Pancreas (tissue), 10 donors: ENCODE data around the gene MYRF. TPM values are rescaled to one million over a fixed set of nuclear protein-coding genes. Genes with fewer than 3 reads are reported as not detected.

Source experiments
- ATAC-seq, 4 donors: fragments of 200-7000 bp; cut with Tn5 transposase; one replicate each; pipeline versions ENCODE4 v1.8.0 to v1.9.1; 2020; ENCODE audit warnings: mild to moderate bottlenecking in 4 of 4, moderate library complexity in 4 of 4
- DNase-seq, 6 donors: peaks; one replicate each; pipeline ENCODE4 v3.0.0-alpha.2; 2020
- FAIRE-seq: peaks from 2 replicates; lab custom pipeline; 2012; peaks lifted over from hg19 to GRCh38; lab: Jason Lieb, UNC
- H3K27ac ChIP-seq, 4 donors: fragments of 200-600 bp; sonication (generic); 1 replicate in 3 of 4; 2 replicates in 1 of 4; pipeline versions ENCODE4 v1.5.0 to v1.8.0; 2020
- H3K27me3 ChIP-seq, 4 donors: fragments of 200-600 bp; one replicate each; pipeline ENCODE4 v1.8.0; 2021
- H3K36me3 ChIP-seq, 3 donors: fragments of 200-600 bp; sonication (generic) in 1 of 3; one replicate each; pipeline versions ENCODE4 v1.5.0 to v1.8.0; 2020 to 2021
- H3K4me1 ChIP-seq, 3 donors: fragments of 200-600 bp; one replicate each; pipeline ENCODE4 v1.8.0; 2021
- H3K4me3 ChIP-seq, 4 donors: fragments of 200-600 bp; sonication (generic) in 2 of 4; one replicate each; pipeline versions ENCODE4 v1.5.0 to v1.8.0; 2020 to 2021
- H3K9me3 ChIP-seq, 4 donors: fragments of 200-600 bp; one replicate each; pipeline ENCODE4 v1.8.0; 2021
- CTCF ChIP-seq, 4 donors: fragments of 200-600 bp; sonication (generic) in 3 of 4; IDR thresholded peaks; one replicate each; pipeline versions ENCODE4 v1.5.0 to v1.8.0; 2021; ENCODE audit warnings: antibody characterized with exemption in 4 of 4
- WGBS, 2 donors: extraction: QIAGEN DNeasy Blood & Tissue Kit; methylation state at CpG; one replicate each; pipeline ENCODE4 v1.1.7; 2013; 5-methylcytosine and 5-hydroxymethylcytosine counted together
- intact Hi-C, 3 donors: fragments of 100-400 bp; cut with DNase I; formaldehyde crosslinking; loops; one replicate each; pipeline versions ENCODE4 v1.11.1 to v1.14.2; 2022
- polyA plus RNA-seq, 2 donors: library from polyadenylated mRNA; stranded (reverse); fragments of 200-250 nt; gene quantifications; one replicate each; pipeline ENCODE4 v1.2.3, GENCODE V29; 2013
- total RNA-seq, 6 donors: library from RNA; stranded (reverse); fragmentation: NEBNext Ultra II Directional in 4 of 6; extraction: Animal tissue kit (Norgen Biotek cat#: 25700) in 4 of 6; gene quantifications; one replicate each; pipeline versions ENCODE4 v1.2.1 to v1.2.4, GENCODE V29; 2021 to 2023
- donor health status: healthy with polysubstance abuse.
- donor health status: DM: no; HTN: no; CAD: no; lungs with moderate emphysema.
- donor health status: DM: no; HTN: no; CAD: no.
- donor health status: control.
- donor health status: control.
- donor health status: Bipolar disorder and iron deficiency.
- donor health status: DM: yes; HTN: yes; CAD: no.
- donor health status: DM: no; HTN: no; CAD: no.
- donor health status: DM: no; HTN: no; CAD: no.
- donor health status: DM: yes; HTN: yes; CAD: no.

Gene MYRF
- total and polyA plus RNA-seq, 8 donors = 19.1 to 69.3 (median 30.2) TPM

DNA sequence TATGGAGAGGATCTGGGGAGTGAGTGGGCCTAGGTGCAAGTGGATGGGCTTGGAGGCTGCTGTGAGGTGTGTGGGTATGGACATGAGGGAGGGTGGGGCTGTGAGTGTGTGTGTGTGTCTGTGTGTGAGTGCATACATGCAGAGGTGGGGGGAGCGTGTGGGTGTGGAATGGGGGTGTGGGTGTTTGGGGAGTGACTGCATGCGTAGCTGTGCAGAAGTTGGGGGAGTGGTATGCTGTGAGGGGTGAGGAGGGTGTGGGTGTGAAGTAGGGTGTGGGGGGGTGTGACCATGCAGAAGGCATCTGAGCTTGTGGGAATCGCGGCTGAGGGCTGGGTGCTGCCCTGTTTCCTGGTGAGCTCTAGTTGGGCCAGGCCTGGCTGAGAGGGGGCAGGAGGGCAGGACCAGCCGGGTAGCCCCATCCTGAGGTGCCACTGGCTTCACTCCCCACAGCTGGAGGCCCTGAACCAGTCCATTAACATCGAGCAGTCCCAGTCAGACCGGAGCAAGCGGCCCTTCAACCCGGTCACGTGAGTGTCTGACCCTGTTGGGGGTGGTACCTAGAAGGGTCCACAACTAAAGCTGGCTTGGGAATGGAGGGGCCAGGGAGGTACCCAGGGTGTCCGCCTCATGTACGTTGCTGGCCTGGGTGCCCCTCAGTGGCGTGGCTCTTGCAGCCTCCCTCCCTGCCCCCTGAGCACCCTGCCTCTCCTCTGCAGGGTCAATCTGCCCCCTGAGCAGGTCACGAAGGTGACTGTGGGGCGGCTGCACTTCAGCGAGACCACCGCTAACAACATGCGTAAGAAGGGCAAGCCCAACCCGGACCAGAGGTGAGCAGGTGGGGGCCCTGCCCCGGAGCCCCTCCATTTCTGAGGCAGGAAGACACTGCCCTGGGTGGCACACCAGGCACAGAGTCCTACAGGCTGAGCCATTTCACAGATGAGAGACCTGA, 23.4 kb downstream of the MYRF start:
- TF ChIP-seq CTCF (IDR thresholded peaks at IDR 0.05) = no peak
- FAIRE-seq (no peak), ATAC-seq (no peak), DNase-seq (peak in 2 of 6 donors; percentile 46 to 75)
- Histone ChIP-seq H3K4me1 (peaks cover 8 to 15% (median 13%) of the 10 kb centered on the region in 3 donors), H3K27ac (no peak overlapping the region), H3K4me3 (no peak overlapping the region), H3K9me3 (no peaks in the 10 kb centered on the region), H3K36me3 (peaks cover 0 to 19% (median 0%) of the 10 kb centered on the region in 3 donors), H3K27me3 (no peaks in the 10 kb centered on the region)
- WGBS, 2 donors = 84 to 89% methylated on average over 20 of the region's 20 CpGs
- intact Hi-C loops = no loop called here

GRCh38 chr11:61776561-61777075, 24.2 kb downstream of the MYRF start:
- 56 to 60% methylated on average over 9 of the region's 9 CpGs for WGBS, 2 donors
- Histone ChIP-seq H3K36me3 (peaks cover 0 to 19% (median 0%) of the 10 kb centered on the region in 3 donors), H3K27me3 (no peaks in the 10 kb centered on the region), H3K27ac (peak overlapping the region in 3 of 4 donors; percentile 30 to 61 (median 41)), H3K4me1 (peaks cover 8 to 15% (median 13%) of the 10 kb centered on the region in 3 donors), H3K4me3 (no peak overlapping the region), H3K9me3 (no peaks in the 10 kb centered on the region)
- ATAC-seq (peak; percentile 73 to 84 (median 80)), FAIRE-seq (no peak), DNase-seq (peak; percentile 71 to 90 (median 82))
- intact Hi-C loops = no loop called here
- peak; percentile 50 to 73 (median 71) for TF ChIP-seq CTCF (IDR thresholded peaks at IDR 0.05)

DNA sequence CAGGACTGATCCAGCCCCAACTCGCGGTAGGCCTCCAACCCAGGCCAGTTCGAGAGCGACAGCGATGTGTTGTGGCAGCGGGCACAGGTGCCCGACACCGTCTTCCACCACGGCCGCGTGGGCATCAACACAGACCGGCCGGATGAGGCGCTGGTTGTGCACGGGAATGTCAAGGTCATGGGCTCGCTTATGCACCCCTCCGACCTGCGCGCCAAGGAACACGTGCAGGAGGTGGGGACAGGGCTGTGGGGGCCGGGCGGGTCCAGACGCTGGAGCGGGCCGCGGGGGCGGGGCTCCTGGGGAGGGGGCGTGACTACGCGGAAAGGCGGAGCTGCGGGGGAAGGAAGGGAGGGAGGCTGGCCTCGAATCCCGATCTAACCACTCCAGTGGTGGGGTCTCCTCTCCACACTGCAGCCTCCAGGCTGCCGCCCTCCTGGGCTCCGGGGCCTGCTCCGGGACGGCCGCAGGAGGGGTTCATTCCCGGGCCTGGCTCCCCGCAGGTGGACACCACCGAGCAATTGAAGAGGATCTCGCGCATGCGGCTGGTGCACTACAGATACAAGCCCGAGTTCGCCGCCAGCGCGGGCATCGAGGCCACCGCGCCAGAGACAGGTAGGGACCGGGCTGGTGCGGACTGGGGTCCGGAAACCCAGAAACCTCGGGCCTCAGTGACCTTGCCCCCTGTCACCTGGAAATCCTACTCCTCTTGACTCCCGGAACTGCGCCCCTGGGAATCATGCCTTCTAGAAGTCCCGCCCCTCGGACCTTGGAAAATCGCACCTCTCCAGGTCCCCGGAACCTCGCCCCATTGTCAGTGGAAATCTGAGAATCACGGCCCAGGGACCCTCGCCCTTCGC, 25.0 kb downstream of the MYRF start:
- peak overlapping the region in 2 of 4 donors; percentile 8 to 30 for H3K4me3 ChIP-seq
- WGBS, 2 donors = 37 to 41% methylated on average over 63 to 66 of the region's 67 CpGs
- no peaks in the 10 kb centered on the region for H3K9me3 ChIP-seq
- peak; percentile 83 to 94 (median 88) for DNase-seq
- peaks cover 6 to 12% (median 8%) of the 10 kb centered on the region in 3 donors for H3K4me1 ChIP-seq
- no peaks in the 10 kb centered on the region for H3K27me3 ChIP-seq
- H3K27ac ChIP-seq = peak overlapping the region in 3 of 4 donors; percentile 30 to 61 (median 41)
- no peak for TF ChIP-seq CTCF (IDR thresholded peaks at IDR 0.05)
- FAIRE-seq = no peak
- intact Hi-C loops = no loop called here
- peak; percentile 78 to 85 (median 83) for ATAC-seq
- H3K36me3 ChIP-seq = peaks cover 0 to 27% (median 0%) of the 10 kb centered on the region in 3 donors

DNA sequence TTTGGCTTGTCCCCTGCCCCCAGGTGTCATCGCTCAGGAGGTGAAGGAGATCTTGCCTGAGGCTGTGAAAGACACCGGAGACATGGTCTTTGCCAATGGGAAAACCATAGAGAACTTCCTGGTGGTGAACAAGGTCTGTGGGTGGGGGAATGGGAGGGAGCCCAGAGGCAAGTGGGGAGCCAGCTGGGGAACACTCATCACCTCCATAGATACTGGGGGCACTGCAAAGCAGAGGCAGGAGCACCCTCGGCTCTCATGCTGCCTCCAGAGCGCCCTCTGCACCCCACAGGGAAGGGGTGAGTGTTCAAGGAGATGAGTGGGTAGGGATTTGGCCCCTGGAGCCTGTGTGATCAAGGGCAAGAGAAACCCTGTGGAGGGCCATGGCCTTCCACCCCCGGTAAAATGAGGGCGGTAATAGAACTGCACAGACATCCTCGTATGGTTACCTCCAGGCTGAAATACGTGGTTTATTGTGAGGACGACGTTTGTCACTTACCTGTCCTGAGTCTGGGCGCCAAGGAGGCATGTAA, 26.0 kb downstream of the MYRF start:
- Histone ChIP-seq H3K27me3 (no peaks in the 10 kb centered on the region), H3K4me1 (peaks cover 5 to 10% (median 7%) of the 10 kb centered on the region in 3 donors), H3K27ac (no peak overlapping the region), H3K4me3 (no peak overlapping the region), H3K36me3 (peaks cover 0 to 34% (median 0%) of the 10 kb centered on the region in 3 donors), H3K9me3 (no peaks in the 10 kb centered on the region)
- peak in 2 of 6 donors; percentile 18 to 28 for DNase-seq
- no peak for TF ChIP-seq CTCF (IDR thresholded peaks at IDR 0.05)
- intact Hi-C loops = no loop called here
- no peak for FAIRE-seq
- 90 to 92% methylated on average over 11 of the region's 11 CpGs for WGBS, 2 donors
- ATAC-seq = no peak
